Measurements from ENCODE around the gene PYCR2.

PYCR2 gene

DNA sequence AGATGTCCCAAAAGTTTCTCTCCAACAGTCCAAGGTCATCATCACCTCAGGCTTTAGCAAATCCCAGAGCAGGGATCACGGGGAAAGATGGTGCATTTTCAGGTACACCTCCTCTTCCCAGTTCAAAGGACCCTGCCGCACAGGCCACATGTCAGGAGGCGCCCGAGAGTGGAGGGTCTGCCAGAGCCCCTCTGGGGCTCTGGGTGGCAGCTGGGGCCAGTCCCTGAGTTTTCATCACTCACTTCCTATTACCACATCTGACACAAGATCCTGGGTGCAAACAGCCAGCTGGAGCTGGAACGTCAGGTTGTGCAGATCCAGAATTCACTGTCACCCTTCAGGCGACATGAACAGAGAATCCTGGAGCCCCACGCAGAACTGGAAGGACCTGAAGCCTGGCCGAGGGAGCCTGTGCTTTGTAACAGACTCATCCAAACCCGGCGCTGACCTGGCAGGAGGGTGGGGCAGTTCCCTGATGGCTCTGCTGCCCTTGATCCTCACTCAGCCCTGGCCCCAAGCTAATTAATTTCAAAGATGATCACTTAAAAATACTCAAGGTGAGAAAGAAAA lies 50.7 kb downstream of the PYCR2 start:
- TF ChIP-seq POLR2AphosphoS5 (IDR thresholded peaks at IDR 0.05; ENCODE audit: low read depth, low read length): no peak
- TF ChIP-seq REST (IDR thresholded peaks at IDR 0.05; ENCODE audit: insufficient read depth in 1 of 2, low read depth in 2 of 2, low read length in 2 of 2): no peak
- TF ChIP-seq TAF1 (IDR thresholded peaks at IDR 0.05; ENCODE audit: borderline replicate concordance, insufficient read depth, low read length): no peak
- TF ChIP-seq SIN3A (IDR thresholded peaks at IDR 0.05; ENCODE audit: borderline replicate concordance, insufficient read depth, low read length): no peak

GRCh38 chr1:225872075-225872430 lies 52.0 kb downstream of the PYCR2 start:
- TF ChIP-seq POLR2AphosphoS5 (IDR thresholded peaks at IDR 0.05; ENCODE audit: low read depth, low read length): no peak
- no peak for TF ChIP-seq REST (IDR thresholded peaks at IDR 0.05; ENCODE audit: insufficient read depth in 1 of 2, low read depth in 2 of 2, low read length in 2 of 2)
- TF ChIP-seq SIN3A (IDR thresholded peaks at IDR 0.05; ENCODE audit: borderline replicate concordance, insufficient read depth, low read length): no peak
- TF ChIP-seq FOXP2 (optimal IDR thresholded peaks at IDR 0.05; ENCODE audit: borderline replicate concordance, extremely low read depth, extremely low read length, insufficient read depth): no peak

GRCh38 chr1:225871359-225872074 lies 52.5 kb downstream of the PYCR2 start:
- TF ChIP-seq REST (IDR thresholded peaks at IDR 0.05; ENCODE audit: insufficient read depth in 1 of 2, low read depth in 2 of 2, low read length in 2 of 2): no peak
- TF ChIP-seq FOXP2 (optimal IDR thresholded peaks at IDR 0.05; ENCODE audit: borderline replicate concordance, extremely low read depth, extremely low read length, insufficient read depth): no peak
- TF ChIP-seq SIN3A (IDR thresholded peaks at IDR 0.05; ENCODE audit: borderline replicate concordance, insufficient read depth, low read length): no peak
- no peak for TF ChIP-seq POLR2AphosphoS5 (IDR thresholded peaks at IDR 0.05; ENCODE audit: low read depth, low read length)
- no peak for TF ChIP-seq TAF1 (IDR thresholded peaks at IDR 0.05; ENCODE audit: borderline replicate concordance, insufficient read depth, low read length)

- no peak for TF ChIP-seq POLR2AphosphoS5 (IDR thresholded peaks at IDR 0.05; ENCODE audit: low read depth, low read length)
- TF ChIP-seq FOXP2 (optimal IDR thresholded peaks at IDR 0.05; ENCODE audit: borderline replicate concordance, extremely low read depth, extremely low read length, insufficient read depth): no peak
- no peak for TF ChIP-seq SIN3A (IDR thresholded peaks at IDR 0.05; ENCODE audit: borderline replicate concordance, insufficient read depth, low read length)
- no peak for TF ChIP-seq TAF1 (IDR thresholded peaks at IDR 0.05; ENCODE audit: borderline replicate concordance, insufficient read depth, low read length)
- TF ChIP-seq REST (IDR thresholded peaks at IDR 0.05; ENCODE audit: insufficient read depth in 1 of 2, low read depth in 2 of 2, low read length in 2 of 2): no peak
These were observed 53.1 kb downstream of the PYCR2 start for GRCh38 chr1:225870911-225871310.

Measured in PFSK-1 (cell line).